MG63 (cell line): ENCODE data around the gene IDH3G. TPM values are rescaled to one million over a fixed set of nuclear protein-coding genes. Genes with fewer than 3 reads are reported as not detected.
"Not testable (repeated sequence)": the region's sequence is repeated elsewhere in the genome, so short reads cannot be mapped to it uniquely, and the experiment has no call there.

Source experiments
- DNase-seq: peaks from one replicate; pipeline ENCODE4 v3.0.0-alpha.2; 2020
- H3K27me3 ChIP-seq: fragments of 250-450 bp; sonication (Bioruptor Pico); 2 replicates; pipeline ENCODE4 v1.5.1; 2020; ENCODE audit warnings: mild to moderate bottlenecking, moderate library complexity
- H3K36me3 ChIP-seq: fragments of 250-450 bp; sonication (Bioruptor Pico); 2 replicates; pipeline ENCODE4 v1.5.1; 2020; ENCODE audit warnings: mild to moderate bottlenecking, moderate library complexity
- H3K4me3 ChIP-seq: fragments of 250-450 bp; sonication (Bioruptor Pico); 2 replicates; pipeline ENCODE4 v1.5.1; 2020; ENCODE audit warnings: mild to moderate bottlenecking, moderate library complexity
- H3K9me3 ChIP-seq: fragments of 250-450 bp; sonication (Bioruptor Pico); 2 replicates; pipeline ENCODE4 v1.5.1; 2020; ENCODE audit warnings: mild to moderate bottlenecking, moderate library complexity
- total RNA-seq: library from RNA; depleted of rRNA; stranded (reverse); fragments of >200 nt; shearing (Covaris generic); gene quantifications from 2 replicates; pipeline ENCODE4 v1.2.3, GENCODE V29; 2014; ENCODE audit warnings: low replicate concordance

Gene IDH3G
- total RNA-seq, 1 experiment from 2014 or later = 48.7 TPM

DNA sequence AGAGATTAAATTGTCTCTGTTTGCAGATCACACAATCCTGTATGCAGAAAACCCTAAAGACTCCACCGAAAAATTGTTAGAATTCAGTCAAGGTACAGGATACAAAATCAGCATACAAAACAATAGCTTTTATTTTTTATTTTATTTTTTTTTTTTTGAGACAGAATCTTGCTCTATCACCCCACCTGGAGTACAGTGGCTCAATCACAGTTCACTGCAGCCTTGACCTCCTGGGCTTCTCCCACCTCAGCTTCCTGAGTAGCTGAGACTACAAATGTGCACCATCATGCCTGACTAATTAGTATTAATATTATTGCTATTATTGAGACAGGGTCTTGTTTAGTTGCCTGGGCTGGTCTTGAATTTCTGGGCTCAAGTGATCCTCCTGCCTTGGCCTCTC, 39.0 kb downstream of the IDH3G start:
- no peak for DNase-seq

DNA sequence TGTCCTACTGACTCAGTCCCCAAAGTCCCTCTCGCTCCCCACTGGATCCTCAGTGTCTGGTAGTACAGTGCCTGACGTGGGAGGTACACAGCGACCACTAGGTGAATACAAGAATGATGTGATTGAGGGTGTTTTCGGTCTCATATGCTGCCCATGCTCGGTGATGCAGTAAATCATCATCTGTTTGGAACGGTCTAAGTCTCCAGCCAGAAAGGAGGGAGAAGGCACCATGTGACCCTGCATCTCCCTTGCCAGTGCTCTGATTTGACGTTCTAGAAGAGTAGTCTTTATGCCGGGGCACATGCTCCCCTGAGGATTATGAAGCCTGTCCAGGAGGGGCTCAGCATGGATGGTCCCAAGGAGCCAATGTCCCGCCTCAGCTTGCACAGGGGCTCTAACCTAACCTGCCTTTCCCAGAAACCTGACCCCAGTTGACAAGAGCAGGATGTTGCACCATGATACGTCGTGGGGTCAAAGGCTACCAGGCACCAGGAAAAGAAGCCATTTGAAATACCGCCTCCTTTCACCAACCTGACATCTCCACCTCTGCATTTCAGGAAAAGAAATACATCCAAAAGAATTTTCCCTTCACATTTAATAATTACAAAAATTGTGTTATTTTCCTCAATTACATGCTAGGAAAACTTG, 43.9 kb downstream of the IDH3G start:
- Histone ChIP-seq H3K4me3 (no peak overlapping the region), H3K36me3 (no peaks in the 10 kb centered on the region), H3K9me3 (no peaks in the 10 kb centered on the region), H3K27me3 (no peaks in the 10 kb centered on the region)
- no peak for DNase-seq

More for the DNA sequence above, 39.0 kb downstream of the IDH3G start:
- Histone ChIP-seq H3K36me3 (no peaks in the 10 kb centered on the region; the same call in 1 of the 2 replicates), H3K9me3 (no peaks in the 10 kb centered on the region), H3K4me3 (no peak overlapping the region), H3K27me3 (no peaks in the 10 kb centered on the region)

DNA sequence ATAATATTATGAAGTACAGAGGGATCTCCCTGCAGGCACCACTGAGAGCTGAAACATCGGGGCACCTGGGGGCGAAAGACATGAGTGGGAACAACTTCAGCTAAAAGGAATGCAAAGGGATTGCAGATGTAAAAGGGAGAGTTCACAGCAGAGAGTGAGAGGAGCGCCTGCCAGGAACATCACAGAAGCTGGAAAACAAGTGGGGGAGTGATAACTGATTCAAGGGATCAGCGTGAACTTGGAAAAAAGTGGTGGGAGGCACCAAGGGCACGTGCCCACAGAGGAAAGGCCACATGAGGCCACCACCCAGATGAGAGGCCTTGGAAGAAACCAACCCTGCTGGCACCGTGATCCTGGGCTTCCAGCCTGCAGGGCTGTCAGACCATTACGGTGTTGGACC, 45.2 kb downstream of the IDH3G start:
- H3K4me3 ChIP-seq, H3K27me3 ChIP-seq, H3K9me3 ChIP-seq, DNase-seq, H3K36me3 ChIP-seq: not testable (repeated sequence)

DNA sequence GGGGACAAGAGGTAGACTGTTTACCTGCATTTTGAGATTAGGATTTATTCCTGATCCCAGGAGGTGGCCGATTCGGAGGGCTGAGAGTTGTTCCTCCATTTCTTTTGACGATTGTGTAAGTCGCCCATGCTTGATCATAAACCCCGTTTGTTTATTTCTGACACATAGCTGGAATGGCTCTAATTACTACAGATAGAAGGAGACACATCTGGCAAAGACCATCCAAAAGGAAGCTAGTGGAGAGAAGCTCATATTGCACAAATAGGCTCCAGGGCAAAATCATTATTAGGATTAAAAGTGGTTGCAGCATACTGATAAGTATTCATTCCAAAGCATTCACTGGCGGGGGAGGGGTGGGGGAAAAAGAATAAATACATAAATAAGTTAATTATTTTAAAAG, 47.2 kb downstream of the IDH3G start:
- not testable (repeated sequence) for DNase-seq, H3K27me3 ChIP-seq, H3K4me3 ChIP-seq, H3K9me3 ChIP-seq, H3K36me3 ChIP-seq

DNA sequence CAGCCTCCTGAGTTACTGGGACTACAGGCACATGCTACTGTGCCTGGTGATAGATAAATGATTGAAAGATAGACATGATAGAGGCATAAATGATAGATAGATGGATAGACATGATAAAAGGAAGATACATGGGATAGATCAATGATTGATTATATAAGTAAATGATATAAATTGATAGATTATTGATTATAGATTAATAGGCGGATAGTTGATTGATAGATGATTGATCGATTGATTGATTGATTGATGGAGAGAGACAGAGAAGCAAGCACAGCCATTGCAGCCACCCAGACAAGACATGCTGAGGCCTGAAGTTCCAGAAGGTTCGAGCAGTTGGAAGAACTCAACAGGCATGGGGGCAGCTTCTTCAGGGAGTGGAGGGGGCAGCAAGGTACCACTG, 47.8 kb downstream of the IDH3G start:
- Histone ChIP-seq H3K4me3 (no peak overlapping the region), H3K36me3 (no peaks in the 10 kb centered on the region), H3K9me3 (no peaks in the 10 kb centered on the region), H3K27me3 (no peaks in the 10 kb centered on the region)
- no peak for DNase-seq

DNA sequence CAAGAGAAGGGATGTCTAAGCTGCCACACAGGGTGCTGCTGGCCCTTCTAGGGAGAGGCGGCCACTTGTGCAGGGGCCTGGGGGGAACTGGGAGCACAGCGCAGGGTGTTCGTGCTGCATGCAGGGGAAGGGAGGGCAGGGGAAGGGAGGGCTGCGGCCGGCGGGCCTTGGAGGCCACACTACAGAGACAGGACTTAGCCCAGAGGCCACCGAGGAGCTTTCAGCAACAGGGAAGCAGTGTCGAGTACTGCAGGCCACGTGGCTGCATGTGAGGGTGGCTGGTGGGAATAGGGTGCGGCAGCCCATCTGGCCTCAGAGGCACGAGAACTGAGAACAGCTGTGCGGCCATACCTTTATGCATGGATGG, 49.1 kb downstream of the IDH3G start:
- not testable (repeated sequence) for H3K4me3 ChIP-seq, H3K27me3 ChIP-seq, DNase-seq, H3K9me3 ChIP-seq, H3K36me3 ChIP-seq

DNA sequence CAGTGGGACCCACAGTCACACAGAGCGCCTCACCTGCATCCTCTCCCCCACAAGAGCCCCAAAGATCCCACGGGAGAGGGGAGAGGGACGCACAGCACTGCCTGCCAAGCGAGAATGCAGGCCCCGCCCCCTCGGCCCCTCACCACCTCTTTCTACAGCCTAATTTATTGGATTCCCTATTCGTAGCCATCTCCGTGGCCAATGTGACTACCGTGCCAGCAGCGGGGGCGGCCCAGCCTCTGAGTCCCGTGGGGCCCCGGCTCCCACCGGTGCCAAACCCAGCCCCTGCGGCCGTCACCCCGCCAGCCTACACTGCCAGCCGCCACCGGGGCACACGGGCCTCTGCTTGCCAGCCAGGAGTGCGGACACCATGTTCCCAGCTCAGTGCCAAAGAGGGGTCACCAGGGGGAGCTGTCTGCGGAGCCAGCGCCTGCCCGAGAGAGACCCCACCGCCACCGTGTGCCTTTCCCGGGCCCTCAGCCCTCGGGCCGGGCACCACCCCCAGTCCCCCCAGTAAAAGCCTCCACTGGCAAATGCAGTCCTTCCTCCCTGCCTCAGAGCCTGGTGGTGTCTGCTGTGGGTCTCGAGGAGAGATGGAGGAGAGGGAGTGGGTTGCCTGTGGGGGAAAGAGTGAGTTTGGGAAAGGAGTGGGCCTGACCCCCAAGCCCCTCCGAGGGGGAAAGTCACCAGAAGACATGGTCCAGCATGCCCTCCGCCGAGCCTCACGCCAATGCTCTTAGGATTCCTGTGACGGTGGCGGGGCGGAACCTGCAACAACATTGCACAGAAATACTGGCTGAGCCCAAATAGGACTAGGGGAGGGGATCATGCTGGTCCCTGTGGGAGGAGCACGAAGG, 49.7 kb downstream of the IDH3G start:
- no peaks in the 10 kb centered on the region for H3K36me3 ChIP-seq
- H3K9me3 ChIP-seq = no peaks in the 10 kb centered on the region
- DNase-seq = no peak
- H3K4me3 ChIP-seq = no peak overlapping the region
- H3K27me3 ChIP-seq = no peaks in the 10 kb centered on the region

DNA sequence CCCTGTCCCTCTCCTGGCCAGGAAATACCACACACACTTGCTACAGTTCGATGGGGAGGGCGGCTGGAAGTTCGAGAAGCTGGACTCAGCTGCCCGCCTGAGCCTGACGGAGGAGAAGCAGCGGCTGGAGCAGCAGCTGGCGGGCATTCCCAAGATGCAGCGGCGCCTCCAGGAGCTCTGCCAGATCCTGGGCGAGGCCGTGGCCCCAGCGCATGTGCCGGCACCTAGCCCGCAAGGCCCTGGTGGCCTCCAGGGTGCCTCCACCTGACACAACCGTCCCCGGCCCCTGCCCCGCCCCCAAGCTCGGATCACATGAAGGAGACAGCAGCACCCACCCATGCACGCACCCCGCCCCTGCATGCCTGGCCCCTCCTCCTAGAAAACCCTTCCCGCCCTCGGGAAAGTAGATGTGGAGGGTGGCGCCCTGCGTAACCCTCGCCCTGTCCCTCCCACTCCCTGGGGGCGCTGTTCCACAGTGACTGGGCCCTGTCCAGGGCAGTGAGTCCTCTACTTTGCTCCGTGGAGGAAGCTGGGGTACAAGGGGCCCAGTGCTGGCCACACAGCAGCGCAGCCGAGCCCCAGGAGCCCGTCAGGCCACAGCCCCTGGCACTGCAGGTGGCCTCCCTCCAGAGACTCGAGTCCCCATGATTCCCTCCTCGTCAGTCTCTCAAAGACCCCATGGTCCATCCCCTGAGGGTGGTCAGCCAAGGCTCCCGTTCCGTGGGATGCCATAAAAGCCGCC, 50.5 kb downstream of the IDH3G start:
- not testable (repeated sequence) for DNase-seq, H3K36me3 ChIP-seq, H3K27me3 ChIP-seq, H3K9me3 ChIP-seq, H3K4me3 ChIP-seq

DNA sequence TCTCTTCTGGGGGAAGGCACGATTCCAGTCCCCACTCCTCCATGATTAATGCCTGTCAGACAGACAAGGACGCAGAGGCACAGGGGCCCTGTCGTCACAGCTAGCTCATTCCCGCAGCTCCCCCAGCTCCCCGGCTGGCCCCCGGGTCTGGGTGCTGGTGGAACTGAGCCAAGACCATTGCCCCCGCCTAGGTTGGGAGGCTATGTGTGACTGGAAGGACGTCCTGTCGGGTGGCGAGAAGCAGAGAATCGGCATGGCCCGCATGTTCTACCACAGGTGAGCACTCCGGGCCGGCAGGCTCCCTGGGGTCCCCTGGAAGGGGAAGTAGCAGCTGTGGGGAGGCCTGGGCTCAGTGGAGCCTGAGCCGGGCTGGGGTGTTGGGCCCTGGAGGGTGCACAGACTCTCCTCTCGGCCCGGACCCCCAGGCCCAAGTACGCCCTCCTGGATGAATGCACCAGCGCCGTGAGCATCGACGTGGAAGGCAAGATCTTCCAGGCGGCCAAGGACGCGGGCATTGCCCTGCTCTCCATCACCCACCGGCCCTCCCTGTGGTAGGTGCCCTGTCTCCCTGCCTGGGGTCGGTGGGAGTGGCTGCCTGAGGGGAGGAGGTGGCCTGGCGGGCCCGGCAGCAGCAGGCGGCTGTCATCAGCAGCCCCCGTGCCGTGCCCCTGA, 51.2 kb downstream of the IDH3G start:
- H3K27me3 ChIP-seq, H3K9me3 ChIP-seq, H3K36me3 ChIP-seq, DNase-seq, H3K4me3 ChIP-seq: not testable (repeated sequence)

DNA sequence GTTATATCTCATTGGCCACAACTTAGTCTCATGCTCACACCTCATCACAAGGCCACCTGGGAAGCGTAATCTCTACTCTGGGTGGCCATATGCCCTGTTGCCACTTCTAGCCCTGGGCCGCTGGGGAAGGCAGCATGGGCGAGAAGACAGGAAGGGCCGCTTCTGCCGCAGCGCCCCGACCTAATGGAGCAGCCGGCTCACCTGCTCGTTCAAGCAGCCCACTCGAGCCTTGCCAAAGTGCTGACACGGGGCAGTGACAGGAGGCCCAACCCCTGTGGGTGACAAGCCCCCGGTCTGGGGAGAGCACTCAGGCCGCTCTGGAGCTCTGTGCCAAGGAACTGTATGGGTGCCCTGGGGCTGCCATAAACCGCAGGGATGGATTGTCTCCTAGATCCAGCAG, 52.1 kb downstream of the IDH3G start:
- H3K4me3 ChIP-seq, H3K9me3 ChIP-seq, DNase-seq, H3K36me3 ChIP-seq, H3K27me3 ChIP-seq: not testable (repeated sequence)

DNA sequence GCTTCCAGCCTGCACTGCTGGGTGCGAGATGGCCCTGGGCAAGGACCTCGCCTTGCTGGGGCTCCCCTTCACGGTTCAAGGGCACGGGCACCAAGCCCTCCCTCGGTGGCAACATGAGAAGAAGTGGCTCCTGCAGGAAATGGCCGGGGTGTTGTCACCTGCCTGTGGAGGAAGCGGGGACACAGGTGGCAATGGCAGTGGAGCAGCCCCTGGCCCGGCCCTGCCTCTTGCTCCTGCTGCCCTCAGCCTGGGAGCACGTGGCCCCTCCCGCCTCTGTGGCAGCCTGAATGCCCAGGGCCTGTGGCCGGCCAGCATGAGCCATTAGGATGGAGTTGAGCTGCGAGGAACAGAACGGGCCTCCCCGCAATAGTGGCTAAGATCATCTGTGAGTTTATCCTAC, 52.7 kb downstream of the IDH3G start:
- Histone ChIP-seq H3K9me3 (no peaks in the 10 kb centered on the region), H3K36me3 (no peaks in the 10 kb centered on the region), H3K4me3 (no peak overlapping the region), H3K27me3 (no peaks in the 10 kb centered on the region)
- no peak for DNase-seq

DNA sequence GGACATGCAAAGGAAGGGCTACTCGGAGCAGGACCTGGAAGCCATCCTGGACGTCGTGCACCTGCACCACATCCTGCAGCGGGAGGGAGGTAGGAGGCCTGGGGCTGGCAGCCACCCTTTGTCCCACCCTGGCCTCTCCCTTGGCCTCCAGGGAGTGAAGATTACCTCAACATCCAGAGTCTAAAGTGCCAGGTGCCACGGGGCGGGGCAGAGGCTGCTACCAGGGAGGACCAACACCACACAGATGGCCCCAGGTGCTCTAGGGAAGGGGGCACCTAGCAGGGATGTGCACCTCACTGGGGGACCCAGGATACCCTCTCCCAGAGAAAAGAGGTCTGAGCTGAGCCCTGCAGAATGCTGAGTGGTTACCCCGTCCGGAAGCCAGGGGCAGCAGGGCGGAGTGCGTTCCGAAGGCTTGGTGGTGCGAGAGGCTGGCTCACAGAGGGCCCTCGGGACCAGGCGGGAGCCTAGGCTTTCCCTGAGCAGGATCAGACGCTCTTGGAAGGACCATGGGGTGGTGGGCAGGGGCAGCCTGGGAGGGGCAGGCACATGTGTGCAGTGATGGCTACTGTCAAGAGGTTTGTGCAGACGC, 53.4 kb downstream of the IDH3G start:
- DNase-seq = no peak
- no peaks in the 10 kb centered on the region for H3K27me3 ChIP-seq
- H3K9me3 ChIP-seq = no peaks in the 10 kb centered on the region
- no peak overlapping the region for H3K4me3 ChIP-seq
- no peaks in the 10 kb centered on the region for H3K36me3 ChIP-seq

DNA sequence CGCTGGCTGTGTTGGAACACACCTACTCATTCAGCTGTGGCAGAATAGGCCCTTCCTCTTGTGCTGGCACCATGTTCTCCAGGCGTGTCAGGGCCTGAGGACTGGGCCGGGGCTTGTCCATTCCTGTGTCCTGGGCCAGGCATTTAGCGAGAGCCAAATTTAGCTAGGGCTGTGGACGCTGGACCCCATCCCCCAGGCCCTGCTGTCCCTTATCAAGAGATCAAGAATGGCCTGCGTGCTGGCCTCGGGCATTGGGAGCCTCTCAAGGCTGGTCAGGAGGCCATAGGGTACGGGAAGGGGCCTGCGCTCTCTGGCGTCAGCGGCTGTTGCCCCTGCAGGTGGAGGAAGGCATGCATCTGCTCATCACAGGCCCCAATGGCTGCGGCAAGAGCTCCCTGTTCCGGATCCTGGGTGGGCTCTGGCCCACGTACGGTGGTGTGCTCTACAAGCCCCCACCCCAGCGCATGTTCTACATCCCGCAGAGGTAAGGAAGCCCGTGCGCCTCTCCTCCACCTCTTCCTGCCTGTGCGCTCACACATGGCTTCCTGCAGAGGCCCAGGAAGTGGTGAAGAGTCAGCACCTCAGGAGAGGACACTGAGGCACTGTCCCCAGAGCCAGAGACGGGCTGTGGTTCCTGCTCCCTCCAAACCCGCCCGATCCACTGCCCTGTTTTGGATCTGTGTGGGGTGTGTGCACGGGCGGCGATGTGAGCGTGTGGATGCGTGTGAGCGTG, 54.3 kb downstream of the IDH3G start:
- no peak overlapping the region for H3K4me3 ChIP-seq
- H3K36me3 ChIP-seq = 0 out of 2 replicates have a peak, but pooled peaks cover 1% of the 10 kb centered on the region
- H3K27me3 ChIP-seq = no peaks in the 10 kb centered on the region
- DNase-seq = no peak
- H3K9me3 ChIP-seq = no peaks in the 10 kb centered on the region

DNA sequence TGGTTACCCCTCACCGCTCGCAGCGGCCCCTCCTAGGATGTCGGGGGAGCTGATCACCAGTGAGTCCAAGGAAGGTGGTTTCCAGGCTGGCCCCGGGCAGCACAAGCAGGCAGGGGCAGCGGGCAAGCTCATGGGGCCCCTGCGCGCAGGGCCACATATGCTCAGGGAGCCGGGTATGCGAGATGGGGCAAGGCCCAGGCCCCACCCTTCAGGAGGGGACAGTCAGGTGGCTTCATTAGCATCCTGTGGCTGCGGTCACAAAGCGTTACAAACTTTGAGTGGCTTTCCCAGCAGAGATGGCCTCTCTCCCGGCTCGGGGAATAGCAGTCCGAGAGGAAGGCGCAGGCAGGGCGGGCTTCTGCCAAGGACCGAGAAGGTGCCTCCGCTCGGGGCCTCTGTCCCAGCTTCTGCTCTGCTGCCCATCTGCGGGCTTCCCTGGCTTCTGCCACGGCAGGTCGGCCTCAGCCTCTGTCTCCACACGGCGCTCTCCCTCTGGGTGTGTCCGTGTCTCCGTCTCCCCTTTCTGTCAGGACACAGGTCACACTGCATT, 56.0 kb downstream of the IDH3G start:
- Histone ChIP-seq H3K27me3 (no peaks in the 10 kb centered on the region), H3K9me3 (no peaks in the 10 kb centered on the region), H3K4me3 (no peak overlapping the region), H3K36me3 (0 out of 2 replicates have a peak, but pooled peaks cover 3% of the 10 kb centered on the region)
- DNase-seq = no peak

DNA sequence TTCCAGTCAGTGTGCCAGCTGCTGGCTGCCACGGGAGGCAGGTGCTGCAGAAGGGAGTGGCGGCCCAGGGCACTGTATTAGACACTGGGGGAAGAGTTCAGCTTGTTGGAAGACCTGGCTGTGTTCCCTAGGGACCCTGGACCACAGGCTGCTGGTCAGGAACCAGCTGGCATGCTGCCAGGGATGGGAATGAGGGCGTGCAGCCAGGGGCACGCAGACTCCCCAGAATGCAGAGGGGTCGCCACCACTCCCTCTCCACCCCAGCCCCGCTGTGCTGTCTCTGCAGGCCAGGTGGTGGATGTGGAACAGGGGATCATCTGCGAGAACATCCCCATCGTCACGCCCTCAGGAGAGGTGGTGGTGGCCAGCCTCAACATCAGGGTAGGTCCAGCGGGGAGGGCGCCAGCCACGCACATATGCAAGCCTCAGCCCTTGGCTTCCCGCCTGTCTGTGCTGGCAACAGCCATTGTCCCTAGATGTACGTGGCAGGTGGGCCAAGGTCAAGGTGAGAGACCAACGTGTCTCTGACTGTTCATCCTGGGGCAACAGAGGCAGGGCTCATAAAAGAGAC, 57.2 kb downstream of the IDH3G start:
- DNase-seq = no peak
- H3K4me3 ChIP-seq = no peak overlapping the region
- H3K9me3 ChIP-seq = no peaks in the 10 kb centered on the region
- H3K36me3 ChIP-seq = peaks cover 3% of the 10 kb centered on the region
- H3K27me3 ChIP-seq = no peaks in the 10 kb centered on the region
